GM12892 (cell line): ENCODE results near the gene RPS6KA2.

Source experiments
- POLR2A ChIP-seq: IDR thresholded peaks from 2 replicates; pipeline ENCODE4 v1.6.1; 2011; ENCODE audit warnings: low read depth, low read length, control low read depth
- POLR2AphosphoS5 ChIP-seq: IDR thresholded peaks from 2 replicates; pipeline ENCODE4 v1.6.1; 2011; ENCODE audit warnings: low read depth, low read length, control low read depth
- TAF1 ChIP-seq: IDR thresholded peaks from 2 replicates; pipeline ENCODE4 v1.6.1; 2011; ENCODE audit warnings: low read depth, mild to moderate bottlenecking, control low read depth, low read length, borderline replicate concordance

DNA sequence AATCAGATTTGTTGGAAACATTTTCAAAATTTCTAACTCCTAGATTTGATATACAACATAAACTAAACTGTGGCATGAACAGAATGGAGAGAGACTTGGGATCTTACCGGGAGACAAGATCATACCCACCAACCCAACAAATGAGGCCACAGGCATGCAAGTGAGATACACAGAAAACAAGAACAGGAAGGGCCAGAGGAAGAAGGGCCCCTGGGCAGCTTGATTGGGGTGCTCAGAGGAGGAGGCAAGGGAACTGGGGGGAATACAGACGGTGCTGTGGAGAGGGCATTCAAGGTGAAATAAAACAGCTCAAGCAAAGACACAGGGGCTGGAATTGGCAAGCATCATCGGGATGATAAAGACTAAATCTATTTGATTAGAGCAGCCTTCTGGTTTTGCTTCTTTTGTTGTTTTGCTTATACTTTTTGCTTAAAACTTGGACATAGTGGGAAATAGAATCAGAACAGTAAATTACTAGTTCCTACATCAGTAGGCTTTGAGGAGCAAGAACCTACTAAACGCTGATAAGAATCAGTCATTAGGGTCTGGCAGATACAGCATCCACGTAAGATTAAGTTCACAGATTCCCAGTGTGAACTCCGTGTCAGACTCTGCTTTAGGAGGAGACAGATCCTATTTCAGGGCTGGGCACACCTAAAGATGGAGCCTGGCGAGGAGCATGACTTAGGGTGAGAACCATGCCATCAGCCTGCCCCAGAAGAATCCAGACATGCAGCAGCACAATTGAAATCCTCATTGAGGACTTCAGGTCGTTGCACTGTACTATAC lies 37.1 kb downstream of the RPS6KA2 start:
- no peak for TF ChIP-seq POLR2A
- TF ChIP-seq TAF1: no peak
- TF ChIP-seq POLR2AphosphoS5: no peak
